ENCODE measurements around the gene RASAL2. TPM values are rescaled to one million over a fixed set of nuclear protein-coding genes. Genes with fewer than 3 reads are reported as not detected.
A peak's percentile ranks its signal among the peaks of the same experiment; 100 is the strongest.

Gene RASAL2
- total RNA-seq, 4 donors from 2014 or later = 31.8 to 48.3 (median 37.8) TPM

DNA sequence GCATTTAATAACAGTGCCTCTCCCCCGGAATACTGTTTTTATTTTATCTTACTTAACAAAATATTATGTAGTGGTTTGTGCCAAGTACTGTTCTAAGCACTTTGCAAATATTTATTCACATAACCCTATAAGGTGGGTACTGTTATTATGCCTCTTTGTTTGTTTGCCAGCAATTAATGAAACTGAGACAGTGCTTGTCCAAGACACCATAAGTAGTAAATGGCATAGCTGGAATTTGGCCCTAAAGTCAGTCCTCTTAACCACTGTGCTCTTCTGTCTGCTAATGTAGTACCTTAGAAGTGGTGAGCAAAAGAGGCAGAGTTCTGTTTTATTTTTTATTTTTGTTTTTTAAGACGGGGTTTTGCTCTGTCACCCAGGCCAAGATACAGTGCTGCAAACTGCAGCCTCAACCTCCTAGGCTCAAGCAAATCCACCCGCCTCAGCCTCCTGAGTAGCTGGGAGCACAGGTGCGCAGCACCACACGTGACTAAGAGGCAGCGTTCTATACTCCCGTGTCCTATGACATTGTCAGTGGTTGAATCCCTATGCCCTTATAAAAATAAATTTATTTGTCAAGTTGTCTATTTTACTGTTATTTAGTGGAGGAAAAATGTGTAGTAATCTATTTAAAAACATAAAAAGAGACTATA is 237.1 kb downstream of the RASAL2 start:
- Histone ChIP-seq H3K27me3 (no peaks in the 10 kb centered on the region), H3K4me1 (peaks cover 5% of the 10 kb centered on the region), H3K36me3 (no peaks in the 10 kb centered on the region), H3K4me3 (no peak overlapping the region), H3K27ac (no peak overlapping the region), H3K9me3 (no peaks in the 10 kb centered on the region)
- no peak for TF ChIP-seq POLR2A (IDR thresholded peaks at IDR 0.05)
- TF ChIP-seq POLR2AphosphoS5 (IDR thresholded peaks at IDR 0.05) = no peak
- TF ChIP-seq, protein P1, sequence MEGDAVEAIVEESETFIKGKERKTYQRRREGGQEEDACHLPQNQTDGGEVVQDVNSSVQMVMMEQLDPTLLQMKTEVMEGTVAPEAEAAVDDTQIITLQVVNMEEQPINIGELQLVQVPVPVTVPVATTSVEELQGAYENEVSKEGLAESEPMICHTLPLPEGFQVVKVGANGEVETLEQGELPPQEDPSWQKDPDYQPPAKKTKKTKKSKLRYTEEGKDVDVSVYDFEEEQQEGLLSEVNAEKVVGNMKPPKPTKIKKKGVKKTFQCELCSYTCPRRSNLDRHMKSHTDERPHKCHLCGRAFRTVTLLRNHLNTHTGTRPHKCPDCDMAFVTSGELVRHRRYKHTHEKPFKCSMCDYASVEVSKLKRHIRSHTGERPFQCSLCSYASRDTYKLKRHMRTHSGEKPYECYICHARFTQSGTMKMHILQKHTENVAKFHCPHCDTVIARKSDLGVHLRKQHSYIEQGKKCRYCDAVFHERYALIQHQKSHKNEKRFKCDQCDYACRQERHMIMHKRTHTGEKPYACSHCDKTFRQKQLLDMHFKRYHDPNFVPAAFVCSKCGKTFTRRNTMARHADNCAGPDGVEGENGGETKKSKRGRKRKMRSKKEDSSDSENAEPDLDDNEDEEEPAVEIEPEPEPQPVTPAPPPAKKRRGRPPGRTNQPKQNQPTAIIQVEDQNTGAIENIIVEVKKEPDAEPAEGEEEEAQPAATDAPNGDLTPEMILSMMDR (IDR thresholded peaks at IDR 0.05) = no peak
- no peak for TF ChIP-seq EP300 (IDR thresholded peaks at IDR 0.05)
- DNase-seq (ENCODE audit: low spot score in 2 of 2) = no peak
- WGBS = 75% methylated on average over 7 of the region's 7 CpGs

DNA sequence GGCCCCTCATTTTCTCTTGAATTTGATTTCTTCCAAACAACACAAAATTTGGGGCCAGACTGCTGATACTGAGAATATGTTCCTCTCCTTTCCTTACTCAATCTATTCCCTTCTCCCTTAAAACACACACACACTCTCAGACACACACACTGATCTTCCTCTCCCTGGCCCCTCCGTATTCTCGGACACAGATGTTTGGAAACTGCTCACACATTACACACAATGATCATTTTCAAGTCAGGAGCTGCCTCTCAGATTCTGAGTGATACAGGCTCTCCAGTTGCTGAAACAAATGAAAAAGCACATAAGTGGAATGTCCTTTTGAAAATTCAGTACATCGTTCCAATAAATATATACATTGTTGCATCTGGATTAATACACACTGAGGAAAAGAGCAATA is 241.5 kb downstream of the RASAL2 start:
- Histone ChIP-seq H3K4me1 (peaks cover 6% of the 10 kb centered on the region), H3K4me3 (no peak overlapping the region), H3K36me3 (no peaks in the 10 kb centered on the region), H3K9me3 (no peaks in the 10 kb centered on the region), H3K27ac (no peak overlapping the region), H3K27me3 (no peaks in the 10 kb centered on the region)
- DNase-seq (ENCODE audit: low spot score in 2 of 2) = no peak
- 84% methylated on average over 3 of the region's 3 CpGs for WGBS
- TF ChIP-seq POLR2A (IDR thresholded peaks at IDR 0.05) = no peak

DNA sequence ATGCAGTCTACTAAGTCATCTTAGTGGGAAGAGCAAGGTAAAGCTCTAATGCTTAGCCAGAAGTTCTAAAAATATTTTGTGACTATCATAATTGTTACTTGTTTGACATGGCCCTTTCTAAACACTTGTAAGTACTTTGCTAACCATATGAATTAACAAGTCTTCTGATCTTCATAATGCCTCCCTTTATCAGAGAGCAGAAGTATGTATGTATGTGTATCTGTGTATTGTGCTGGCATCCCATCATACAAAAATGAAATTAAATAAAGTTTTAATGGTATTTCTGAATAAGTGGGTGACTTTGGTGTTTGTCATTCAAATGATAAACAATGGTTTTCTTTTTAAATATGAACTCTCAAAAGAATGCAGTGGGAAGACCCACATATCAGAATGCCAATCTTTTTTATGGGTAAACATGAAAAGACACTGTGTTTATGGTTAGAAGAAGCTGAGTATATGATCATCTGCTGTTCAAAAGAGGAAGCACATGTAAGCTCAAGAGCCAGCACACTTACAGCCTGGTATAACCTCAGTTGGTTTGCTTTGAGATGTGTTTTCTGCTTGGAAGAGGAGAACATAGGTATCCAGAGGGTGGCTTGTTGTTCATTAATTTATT is 243.3 kb downstream of the RASAL2 start:
- Histone ChIP-seq H3K27ac (no peak overlapping the region), H3K27me3 (no peaks in the 10 kb centered on the region), H3K4me1 (peaks cover 21% of the 10 kb centered on the region), H3K4me3 (no peak overlapping the region), H3K36me3 (no peaks in the 10 kb centered on the region), H3K9me3 (no peaks in the 10 kb centered on the region)
- DNase-seq (ENCODE audit: low spot score in 2 of 2) = no peak
- TF ChIP-seq, protein P1 (IDR thresholded peaks at IDR 0.05) = no peak
- TF ChIP-seq EP300 (IDR thresholded peaks at IDR 0.05) = no peak
- TF ChIP-seq POLR2AphosphoS5 (IDR thresholded peaks at IDR 0.05) = no peak
- no peak for TF ChIP-seq POLR2A (IDR thresholded peaks at IDR 0.05)

DNA sequence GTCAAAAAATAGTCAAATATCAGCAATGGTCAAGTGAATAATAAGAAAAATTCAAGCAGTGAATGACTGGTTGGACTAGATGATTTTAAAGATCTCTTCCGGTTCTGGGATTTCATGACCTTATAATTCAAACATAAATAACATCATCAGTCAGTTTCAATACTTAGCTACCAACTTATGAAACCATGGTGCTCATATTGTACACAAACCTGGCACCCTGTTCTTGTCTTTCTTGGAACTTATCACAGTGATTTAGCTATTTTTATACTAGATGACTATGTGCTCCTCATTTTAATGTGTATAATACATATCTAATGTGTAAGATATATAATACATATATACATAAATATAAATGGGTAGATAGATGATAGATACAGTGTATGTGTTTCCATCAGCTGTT is 245.9 kb downstream of the RASAL2 start:
- WGBS = 33% methylated on average over 1 of the region's 1 CpG
- H3K4me1 ChIP-seq = peaks cover 45% of the 10 kb centered on the region
- no peaks in the 10 kb centered on the region for H3K27me3 ChIP-seq
- no peak for TF ChIP-seq POLR2A (IDR thresholded peaks at IDR 0.05)
- TF ChIP-seq EP300 (IDR thresholded peaks at IDR 0.05) = no peak
- TF ChIP-seq, protein P1 (IDR thresholded peaks at IDR 0.05) = no peak
- TF ChIP-seq POLR2AphosphoS5 (IDR thresholded peaks at IDR 0.05) = no peak
- no peaks in the 10 kb centered on the region for H3K9me3 ChIP-seq
- no peaks in the 10 kb centered on the region for H3K36me3 ChIP-seq
- H3K27ac ChIP-seq = no peak overlapping the region
- H3K4me3 ChIP-seq = no peak overlapping the region
- no peak for DNase-seq (ENCODE audit: low spot score in 2 of 2)

DNA sequence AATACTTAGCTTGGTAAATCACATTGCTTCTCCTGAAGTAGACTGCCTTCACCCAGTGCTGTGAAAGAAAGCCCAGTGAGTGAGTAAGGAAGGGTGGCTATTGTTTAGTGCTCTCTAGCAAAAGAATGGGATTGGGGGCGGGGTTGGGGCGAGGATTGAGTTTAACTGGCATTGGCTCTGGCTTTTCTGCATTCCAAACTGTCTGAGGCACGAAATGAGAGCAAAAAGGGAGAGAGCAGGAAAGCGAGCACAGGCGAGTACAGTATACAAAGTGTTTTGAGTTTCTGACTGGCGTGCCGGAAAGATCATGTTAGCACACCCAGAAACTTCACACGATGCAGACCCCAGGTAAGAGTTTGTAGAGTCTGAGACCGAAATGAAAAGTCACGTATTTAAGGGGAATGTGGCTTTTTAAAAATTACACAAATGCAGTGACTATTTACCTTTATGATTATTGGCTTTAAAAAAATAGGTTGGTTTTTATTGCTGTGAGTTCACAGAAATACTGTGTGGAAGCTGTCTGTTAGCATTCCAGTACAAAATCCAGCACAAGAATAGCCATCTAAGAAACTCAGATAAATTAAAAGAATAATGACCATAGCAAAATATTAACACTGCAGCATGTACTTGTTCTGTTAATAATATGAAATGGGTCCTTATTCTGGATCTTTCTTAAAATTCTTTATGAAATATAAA is 247.5 kb downstream of the RASAL2 start:
- Histone ChIP-seq H3K36me3 (no peaks in the 10 kb centered on the region), H3K4me3 (peak overlapping the region; percentile 27), H3K4me1 (peaks cover 55% of the 10 kb centered on the region), H3K27ac (peak overlapping the region; percentile 59), H3K9me3 (no peaks in the 10 kb centered on the region), H3K27me3 (no peaks in the 10 kb centered on the region)
- WGBS = 16% methylated on average over 10 of the region's 10 CpGs
- TF ChIP-seq POLR2A (IDR thresholded peaks at IDR 0.05) = no peak
- no peak for TF ChIP-seq POLR2AphosphoS5 (IDR thresholded peaks at IDR 0.05)
- TF ChIP-seq, protein P1 (IDR thresholded peaks at IDR 0.05) = no peak
- no peak for TF ChIP-seq EP300 (IDR thresholded peaks at IDR 0.05)
- DNase-seq (ENCODE audit: low spot score in 2 of 2) = peak in 1 of 2 donors; percentile 65

Measured in suprapubic skin (tissue), 4 donors.